ENCODE results near the gene TRMT6. TPM values are rescaled to one million over a fixed set of nuclear protein-coding genes. Genes with fewer than 3 reads are reported as not detected.

Gene TRMT6
- polyA plus RNA-seq (2012; ENCODE audit: insufficient read depth, insufficient read length, low read depth): 69.1 TPM

- H3K27me3 ChIP-seq: no peaks in the 10 kb centered on the region
- H3K36me3 ChIP-seq: peaks cover 57% of the 10 kb centered on the region
- no peaks in the 10 kb centered on the region for H3K9me3 ChIP-seq
- DNase-seq: peak; percentile 98
- peak within 1 kb of the TSS; percentile 69 for H3K4me3 ChIP-seq (ENCODE audit: low read depth, low read length)
- no peaks in the 10 kb centered on the region for H3K4me1 ChIP-seq
- no peak for TF ChIP-seq CTCF (IDR thresholded peaks at IDR 0.05; ENCODE audit: low read depth, low read length)
Measured at GRCh38 chr20:5950271-5951031, at the start of gene TRMT6, which contains the start of gene MCM8. Gene TRMT6, minus strand, starts transcription at chr20:5950533. Its CDS starts 128 bp downstream, at chr20:5950405. Gene MCM8, plus strand, starts transcription at chr20:5950652. Its CDS starts 1,364 bp downstream, at chr20:5952016.

GRCh38 chr20:5999783-6000182 is 49.5 kb upstream of the TRMT6 start:
- no peaks in the 10 kb centered on the region for H3K27me3 ChIP-seq
- no peak for DNase-seq
- no peaks in the 10 kb centered on the region for H3K9me3 ChIP-seq
- no peaks in the 10 kb centered on the region for H3K4me1 ChIP-seq
- TF ChIP-seq CTCF (IDR thresholded peaks at IDR 0.05; ENCODE audit: low read depth, low read length): no peak
- H3K36me3 ChIP-seq: peaks cover 17% of the 10 kb centered on the region
- H3K4me3 ChIP-seq (ENCODE audit: low read depth, low read length): no peak overlapping the region

GRCh38 chr20:5996765-5997164 is 46.4 kb upstream of the TRMT6 start:
- no peaks in the 10 kb centered on the region for H3K9me3 ChIP-seq
- no peaks in the 10 kb centered on the region for H3K27me3 ChIP-seq
- peaks cover 37% of the 10 kb centered on the region for H3K36me3 ChIP-seq
- TF ChIP-seq CTCF (IDR thresholded peaks at IDR 0.05; ENCODE audit: low read depth, low read length): no peak
- peaks cover 3% of the 10 kb centered on the region; the same call in 1 of the 2 replicates for H3K4me1 ChIP-seq
- no peak overlapping the region for H3K4me3 ChIP-seq (ENCODE audit: low read depth, low read length)
- no peak for DNase-seq

- peaks cover 64% of the 10 kb centered on the region for H3K36me3 ChIP-seq
- no peak for TF ChIP-seq CTCF (IDR thresholded peaks at IDR 0.05; ENCODE audit: low read depth, low read length)
Measured at GRCh38 chr20:5991623-5992441, 41.5 kb upstream of the TRMT6 start.

GRCh38 chr20:5990946-5991345 is 40.6 kb upstream of the TRMT6 start:
- peaks cover 66% of the 10 kb centered on the region for H3K36me3 ChIP-seq
- TF ChIP-seq CTCF (IDR thresholded peaks at IDR 0.05; ENCODE audit: low read depth, low read length): no peak
- H3K27me3 ChIP-seq: no peaks in the 10 kb centered on the region
- no peaks in the 10 kb centered on the region for H3K9me3 ChIP-seq
- no peak overlapping the region for H3K4me3 ChIP-seq (ENCODE audit: low read depth, low read length)
- H3K4me1 ChIP-seq: peaks cover 8% of the 10 kb centered on the region; the same call in 1 of the 2 replicates
- DNase-seq: no peak

More at GRCh38 chr20:5991623-5992441, 41.5 kb upstream of the TRMT6 start:
- DNase-seq: no peak
- no peaks in the 10 kb centered on the region for H3K27me3 ChIP-seq
- no peaks in the 10 kb centered on the region for H3K9me3 ChIP-seq
- H3K4me3 ChIP-seq (ENCODE audit: low read depth, low read length): no peak overlapping the region
- peaks cover 8% of the 10 kb centered on the region; the same call in 1 of the 2 replicates for H3K4me1 ChIP-seq
